Activated CD4-positive, CD25-positive, alpha-beta regulatory T cell (primary cell): ENCODE measurements around the gene CCT7.
"Not testable (repeated sequence)": the region's sequence is repeated elsewhere in the genome, so short reads cannot be mapped to it uniquely, and the experiment has no call there.

Source experiments
- DNase-seq, 4 experiments: peaks; one replicate each; lab custom pipeline; 2025; lab: John Stamatoyannopoulos, UW

Gene CCT7

DNA sequence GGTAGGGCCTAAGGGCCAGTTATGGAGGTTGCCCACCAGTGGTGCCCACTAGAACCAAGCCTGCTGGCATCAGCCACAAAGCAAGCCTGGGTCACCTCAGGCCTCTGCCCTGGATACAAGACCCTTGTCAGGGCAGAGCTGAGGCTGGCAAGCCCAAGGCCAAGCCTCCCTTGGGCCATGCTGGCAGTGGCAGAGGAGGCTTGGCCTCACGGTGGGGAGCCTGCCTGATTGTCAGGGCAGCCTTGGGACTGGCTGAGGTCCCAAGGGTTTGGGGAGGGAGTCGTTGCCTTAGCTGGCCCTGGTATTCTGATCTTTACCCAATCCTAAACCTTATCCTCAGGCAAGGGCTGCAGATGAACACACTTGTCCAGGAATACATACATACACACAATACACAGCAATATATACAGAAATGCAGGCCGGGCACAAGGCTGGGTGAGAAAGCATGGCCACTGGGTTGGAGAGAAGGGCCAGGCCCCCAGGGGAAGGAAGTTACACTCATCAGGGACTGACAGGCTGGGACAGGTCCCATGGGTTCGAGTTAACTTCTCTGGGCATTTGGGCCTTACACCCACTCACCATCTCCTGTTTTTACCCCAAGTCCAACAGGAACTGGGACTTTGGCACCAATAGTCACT is 21.0 kb downstream of the CCT7 start:
- no peak for DNase-seq

DNA sequence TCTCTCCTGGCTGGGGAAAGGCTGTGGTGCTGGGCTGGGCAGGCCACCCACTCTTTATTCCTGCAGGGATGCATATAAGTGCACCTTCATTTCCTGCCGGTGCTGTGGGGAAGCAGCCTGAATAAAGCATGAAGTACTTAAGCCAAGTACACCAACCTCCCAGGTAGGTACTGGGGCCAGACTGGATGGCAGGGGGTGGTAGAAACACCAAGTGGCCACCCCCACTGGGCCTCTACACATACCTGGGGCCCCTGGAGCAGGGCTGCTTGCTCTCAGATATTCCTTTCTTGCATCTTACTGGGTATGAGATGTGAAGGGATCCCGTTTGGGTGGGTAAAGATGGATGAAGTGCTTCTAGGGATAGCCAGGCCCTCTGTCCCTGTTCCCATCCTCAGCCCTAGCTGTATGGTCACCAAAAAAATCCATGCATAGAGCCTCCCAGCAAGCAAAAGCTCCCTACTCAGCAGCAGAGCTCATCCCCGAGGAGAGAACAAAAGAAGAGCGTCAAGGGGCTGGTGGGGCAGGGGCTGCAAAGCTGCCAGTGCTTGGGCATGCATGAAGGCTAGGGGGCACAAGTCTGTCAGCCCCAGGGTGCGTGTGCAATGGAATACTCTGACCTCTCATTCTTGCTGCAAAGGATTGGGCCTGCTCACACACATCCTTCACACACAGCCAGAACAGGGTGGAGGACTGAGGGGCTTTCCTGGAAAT is 22.0 kb downstream of the CCT7 start:
- no peak for DNase-seq

DNA sequence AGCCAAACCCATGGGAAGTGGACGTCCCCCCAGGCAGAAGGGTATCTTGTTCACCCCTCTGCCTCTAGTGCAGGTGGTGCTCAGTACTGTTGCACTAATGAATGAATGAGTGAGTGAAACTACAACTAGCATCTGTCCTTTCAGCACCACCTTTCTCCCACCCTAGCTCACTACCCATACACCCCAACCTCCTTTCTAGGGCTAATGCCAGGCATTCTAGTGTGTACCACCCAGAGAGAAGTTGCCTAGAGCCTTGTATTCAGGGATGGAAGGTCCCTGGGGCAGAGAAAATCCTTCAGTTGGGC is 22.5 kb downstream of the CCT7 start:
- DNase-seq: no peak

DNA sequence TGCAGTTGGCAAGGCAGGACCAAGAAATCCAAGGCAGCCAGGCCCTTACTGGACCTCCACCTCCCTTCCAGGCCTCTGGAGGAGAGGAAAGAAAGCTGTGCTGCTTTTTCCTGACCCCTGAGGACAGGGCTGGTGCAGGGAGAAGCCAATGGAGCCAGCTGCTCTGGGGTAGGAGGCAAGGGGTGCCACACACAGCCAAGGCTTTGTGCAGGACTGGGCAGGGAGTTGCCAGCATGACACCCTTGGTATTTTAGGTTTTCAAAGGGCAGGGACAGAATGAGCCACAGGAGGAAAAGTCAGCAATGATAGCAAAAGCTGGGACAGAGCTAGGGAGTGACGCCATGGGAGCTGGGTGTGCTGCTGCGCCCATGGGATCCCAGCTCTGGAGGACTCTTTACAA is 22.9 kb downstream of the CCT7 start:
- DNase-seq: no peak

DNA sequence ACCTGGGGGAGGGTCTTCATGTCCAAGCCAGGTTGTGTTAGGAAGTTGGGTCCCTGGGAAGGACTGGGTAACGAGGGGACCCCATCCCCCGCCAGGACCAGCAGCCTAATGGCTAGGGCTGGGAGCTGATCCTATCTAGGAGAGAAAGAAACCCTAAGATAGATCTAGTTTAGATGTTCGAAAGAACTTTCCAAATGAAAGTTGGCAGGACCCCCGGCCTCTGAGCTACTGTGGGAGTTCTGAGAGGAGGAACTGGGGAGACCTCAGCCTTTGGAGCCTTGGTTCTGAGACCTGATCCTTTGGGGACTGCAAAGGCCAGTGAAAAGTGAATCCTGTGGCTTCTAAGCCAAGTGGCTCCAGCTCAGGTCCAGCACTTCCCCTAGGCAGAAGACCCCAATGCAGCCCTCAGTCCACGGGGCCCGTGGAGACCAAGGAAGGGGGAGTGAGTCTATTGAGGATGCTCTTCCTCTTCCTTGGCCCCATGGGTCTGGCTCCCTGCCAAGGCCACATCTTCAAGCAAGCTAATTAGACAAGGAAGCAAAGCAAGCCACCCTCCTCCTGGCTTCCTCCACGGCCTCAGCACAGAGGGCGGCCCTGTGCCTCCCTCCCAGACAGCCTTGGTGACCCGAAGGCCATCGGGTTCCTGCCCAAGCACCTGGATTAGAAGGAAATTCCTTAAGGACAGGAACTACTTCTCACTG is 23.5 kb downstream of the CCT7 start:
- peak in 1 of 4 experiments; percentile 23 for DNase-seq

DNA sequence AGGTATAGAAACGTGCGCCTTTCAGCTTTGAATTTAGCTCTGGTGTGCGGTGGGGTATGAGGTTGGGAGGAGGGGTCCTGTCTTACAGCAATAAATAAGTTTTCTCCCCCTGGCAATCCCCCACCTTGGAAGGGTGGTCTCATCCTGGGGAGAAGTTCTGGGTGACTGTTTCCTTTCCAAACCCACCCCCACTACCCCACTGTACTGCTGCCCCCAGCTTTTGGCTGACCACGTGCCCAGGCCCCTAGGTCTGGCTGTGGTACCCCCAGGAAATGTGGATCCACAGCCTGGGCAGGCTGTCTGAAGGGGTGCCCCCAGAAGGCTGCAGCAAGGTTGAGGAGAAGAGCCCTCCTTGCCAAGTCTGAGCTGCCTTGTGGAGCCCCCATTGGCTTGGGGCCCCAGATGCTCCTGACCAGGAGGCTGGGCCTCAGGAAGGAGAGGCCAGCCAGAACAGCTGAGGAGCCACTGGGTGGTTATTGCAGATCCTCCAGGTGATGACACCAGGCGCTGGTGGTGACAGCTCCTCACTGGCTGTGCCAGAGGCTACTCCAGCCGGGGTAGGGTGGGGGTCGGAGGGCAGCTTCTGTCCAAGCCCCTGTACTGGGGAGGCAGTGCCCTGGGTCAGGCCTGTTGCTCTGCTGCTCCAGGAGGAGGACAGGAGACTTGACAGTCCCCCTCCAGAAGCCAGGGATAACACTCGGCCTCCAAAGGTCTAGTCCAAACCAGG is 24.2 kb downstream of the CCT7 start:
- no peak for DNase-seq

DNA sequence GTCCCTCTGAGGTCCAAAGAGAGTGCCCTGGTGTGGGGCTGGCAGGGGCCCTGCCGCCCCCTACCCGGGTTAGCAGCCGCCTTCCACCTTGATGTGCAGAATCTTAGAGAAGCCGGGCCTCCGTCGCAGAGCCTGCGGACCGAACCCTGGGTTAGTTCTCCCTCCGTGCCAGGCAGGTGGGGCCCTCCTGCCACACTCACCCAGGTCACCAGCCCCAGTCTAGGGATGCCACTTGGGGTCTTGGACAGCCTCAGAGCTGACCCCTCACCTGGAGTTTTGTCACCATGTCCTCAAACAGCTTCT is 24.8 kb downstream of the CCT7 start:
- DNase-seq: no peak

DNA sequence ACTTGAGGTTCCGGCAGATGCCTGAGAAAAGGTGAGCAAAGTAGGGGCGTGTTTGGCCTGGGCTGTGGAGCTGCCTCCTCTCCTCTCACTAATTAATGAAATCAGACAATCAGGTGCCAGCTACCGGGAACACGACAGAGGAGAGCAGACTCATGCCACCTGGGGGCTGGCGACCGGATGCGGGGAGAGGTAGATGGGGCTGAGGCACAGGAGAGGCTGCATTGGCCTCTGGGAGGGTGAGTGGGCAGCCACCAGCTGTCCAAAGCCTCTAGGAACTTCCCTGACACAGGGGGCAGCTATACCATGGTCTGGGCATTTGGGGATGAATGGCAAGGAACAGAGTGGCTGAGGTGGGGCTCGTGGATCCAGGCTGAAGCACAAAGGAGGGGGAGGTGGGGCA is 25.2 kb downstream of the CCT7 start:
- no peak for DNase-seq

DNA sequence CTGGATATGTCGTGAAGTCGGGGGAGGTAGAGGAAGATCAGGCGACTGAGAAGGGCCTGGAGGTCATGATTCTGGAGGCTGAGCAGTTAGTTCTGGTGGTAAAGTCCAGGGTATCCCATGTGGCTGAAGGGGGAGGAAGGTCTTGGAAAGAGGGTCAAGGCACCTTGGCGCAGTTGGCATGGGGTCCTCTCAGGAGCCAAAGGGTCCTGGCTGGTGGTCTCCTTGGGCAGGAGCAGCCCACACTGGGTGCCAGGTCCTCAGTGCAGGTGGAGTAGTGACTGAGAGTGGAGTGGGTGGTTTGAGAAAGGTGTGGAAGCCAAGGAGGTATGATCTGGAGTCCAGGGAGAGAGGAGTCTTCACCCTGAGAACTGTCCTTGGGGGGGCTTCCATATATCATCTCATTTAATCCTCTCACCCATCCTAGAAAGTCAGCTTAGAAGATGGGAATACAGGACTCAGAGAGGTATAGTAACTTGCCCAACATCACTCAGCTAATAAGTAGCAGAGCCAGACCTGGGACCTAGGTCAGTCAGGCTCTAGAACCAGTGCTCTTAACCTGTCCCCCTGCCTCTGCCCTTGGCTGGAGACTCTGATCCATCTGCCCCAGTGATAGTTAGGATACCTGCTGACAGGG is 25.7 kb downstream of the CCT7 start:
- DNase-seq: no peak

DNA sequence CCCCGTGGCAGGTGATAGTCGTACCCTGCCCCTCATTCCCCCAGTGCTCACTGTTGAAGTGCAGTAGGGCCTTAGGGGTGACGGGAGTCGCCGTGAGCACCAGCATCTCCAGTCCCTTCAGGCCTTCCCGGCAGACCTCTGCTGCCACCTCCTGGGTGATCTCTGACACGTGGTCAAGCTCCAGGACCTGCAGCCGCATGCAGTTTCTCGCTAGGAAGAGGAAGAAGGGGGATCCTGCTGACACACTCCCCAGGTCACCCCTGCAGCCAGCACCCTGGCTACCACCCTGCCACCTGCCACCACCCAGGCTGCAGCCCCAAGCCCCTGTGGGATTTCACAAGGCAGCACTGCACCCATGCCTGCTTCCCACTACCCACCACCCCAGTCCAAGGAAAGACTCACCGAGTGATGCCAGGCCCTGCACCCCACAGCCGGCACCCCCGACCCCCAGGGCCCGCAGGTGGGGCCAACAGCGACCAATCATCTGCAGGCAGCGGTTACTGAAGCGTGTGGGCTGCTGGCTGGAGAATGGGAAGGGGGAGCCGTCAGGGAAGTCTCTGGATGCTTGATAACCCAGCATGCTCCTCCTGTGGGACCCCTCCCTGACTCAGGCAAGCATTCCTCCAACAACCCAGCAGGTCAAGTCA is 26.4 kb downstream of the CCT7 start:
- no peak for DNase-seq

DNA sequence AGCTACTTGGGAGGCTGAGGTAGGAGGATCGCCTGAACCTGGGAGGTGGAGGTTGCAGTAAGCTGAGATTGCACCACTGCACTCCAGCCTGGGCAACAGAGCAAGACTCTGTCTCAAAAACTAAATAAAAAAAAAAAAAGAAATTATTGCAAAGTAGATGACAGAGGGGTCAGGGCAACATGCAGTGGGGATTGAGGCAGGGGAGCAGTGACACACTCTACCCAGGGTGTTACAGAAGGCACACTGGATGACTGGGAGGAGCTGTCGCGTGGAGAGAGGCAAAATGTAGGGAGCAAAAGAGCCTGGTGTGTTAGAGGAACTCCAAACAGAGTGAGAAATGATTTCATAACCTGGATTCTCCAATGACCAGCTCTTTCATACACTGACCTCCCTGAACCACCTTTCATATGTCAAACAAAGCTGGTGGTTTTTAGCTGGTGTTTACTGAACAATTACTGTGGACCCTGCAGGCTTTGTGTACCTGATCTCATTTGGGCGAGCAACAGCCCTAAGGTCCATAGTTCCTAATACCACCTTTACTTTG is 28.1 kb downstream of the CCT7 start:
- no peak for DNase-seq

DNA sequence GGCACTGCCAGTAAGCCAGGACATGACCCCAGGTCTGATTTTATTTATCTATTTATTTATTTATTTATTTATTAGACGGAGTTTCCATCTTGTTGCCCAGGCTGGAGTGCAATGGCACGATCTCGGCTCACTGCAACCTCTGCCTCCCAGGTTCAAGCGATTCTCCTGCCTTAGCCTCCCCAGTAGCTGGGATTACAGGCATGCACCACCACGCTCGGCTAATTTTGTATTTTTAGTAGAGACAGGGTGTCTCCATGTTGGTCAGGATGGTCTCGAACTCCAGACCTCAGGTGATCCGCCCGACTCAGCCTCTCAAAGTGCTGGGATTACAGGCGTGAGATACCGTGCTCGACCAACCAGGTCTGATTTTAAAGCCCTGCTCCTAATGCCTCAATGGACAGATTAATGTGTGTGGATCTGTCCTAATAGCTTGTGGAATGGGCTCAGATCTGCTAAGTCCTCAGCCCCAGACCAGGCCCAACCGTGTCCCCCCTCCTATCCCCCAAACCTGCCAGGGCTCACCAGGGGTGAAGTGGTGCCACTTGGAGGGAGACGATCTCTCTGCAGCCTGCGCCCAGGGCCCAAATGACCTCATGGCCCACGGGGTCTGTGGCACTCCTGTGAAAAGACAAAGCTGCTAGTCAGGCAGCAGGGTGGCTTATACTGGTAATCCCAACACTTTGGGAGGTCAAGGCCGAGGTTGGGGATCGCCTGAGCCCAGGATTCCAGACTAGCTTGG is 28.8 kb downstream of the CCT7 start:
- not testable (repeated sequence) for DNase-seq

DNA sequence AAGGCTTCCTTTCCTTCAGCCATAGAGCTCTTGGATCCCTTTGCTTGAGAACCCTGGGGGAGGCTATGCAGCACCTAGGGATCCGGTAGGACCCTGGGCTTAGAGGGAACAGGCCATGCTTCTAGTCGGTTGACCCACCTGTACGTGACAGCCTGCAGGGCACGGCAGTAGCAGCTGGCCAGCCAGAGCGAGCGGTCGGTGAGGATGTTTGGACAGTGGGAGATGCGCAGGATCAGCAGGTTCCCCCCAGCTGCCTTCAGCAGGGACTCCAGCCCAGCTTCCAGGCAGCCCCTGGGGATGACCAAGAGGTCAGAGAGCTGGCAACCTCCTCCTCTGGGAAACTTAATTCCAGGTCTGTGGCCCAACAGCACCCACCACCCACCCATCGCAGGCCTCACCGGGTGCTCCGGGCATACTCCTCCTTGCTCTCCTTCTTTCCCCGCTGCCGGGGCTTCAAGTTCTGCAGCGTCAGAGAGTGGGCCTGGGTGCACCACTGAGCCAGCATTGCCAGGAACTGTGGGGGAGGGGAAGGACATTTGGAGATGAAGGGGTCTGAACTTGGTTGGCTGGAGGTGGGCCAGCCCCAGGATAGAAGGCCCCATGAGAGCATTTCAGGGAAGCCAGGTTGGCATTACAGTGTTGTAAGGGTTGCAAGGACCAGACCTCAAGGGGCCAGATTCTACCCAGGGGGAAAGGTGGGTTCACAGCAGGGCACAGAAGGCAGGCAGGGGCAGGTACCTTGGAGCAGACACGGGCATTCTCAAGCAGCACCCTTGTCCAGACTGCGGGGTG is 29.6 kb downstream of the CCT7 start:
- no peak for DNase-seq

DNA sequence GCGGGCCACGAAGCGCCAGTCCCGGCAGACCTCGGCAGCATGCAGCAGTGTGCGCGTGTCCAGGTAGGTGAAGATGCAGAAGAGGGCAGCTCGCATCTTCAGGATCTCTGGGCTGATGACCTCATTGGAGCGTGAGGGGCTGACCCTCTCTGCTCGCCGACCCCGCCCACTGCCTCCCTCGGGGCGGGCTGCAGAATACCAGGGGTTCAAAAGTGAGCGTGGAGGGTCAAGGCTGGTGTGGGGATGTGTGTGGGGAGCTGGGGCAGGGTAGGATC is 30.2 kb downstream of the CCT7 start:
- no peak for DNase-seq

DNA sequence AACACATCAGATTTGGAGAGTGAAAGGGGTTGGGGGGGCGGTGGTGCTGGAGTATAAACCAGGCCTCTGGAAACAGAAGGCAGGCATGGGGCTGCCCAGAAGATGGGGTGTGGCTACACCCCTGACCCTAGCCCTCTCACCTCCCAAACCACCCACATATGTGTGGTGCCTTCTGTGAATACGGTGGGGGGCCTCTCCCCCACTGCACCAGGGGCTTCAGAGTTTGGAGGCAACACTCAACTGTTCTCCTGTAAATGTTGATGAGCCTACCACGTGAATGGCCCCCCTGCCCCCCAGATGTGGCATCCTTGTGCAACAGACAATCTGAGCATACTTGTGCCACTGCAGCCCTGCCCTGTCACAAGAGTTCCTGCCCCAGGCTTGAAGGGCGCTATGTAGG is 30.7 kb downstream of the CCT7 start:
- DNase-seq: no peak

DNA sequence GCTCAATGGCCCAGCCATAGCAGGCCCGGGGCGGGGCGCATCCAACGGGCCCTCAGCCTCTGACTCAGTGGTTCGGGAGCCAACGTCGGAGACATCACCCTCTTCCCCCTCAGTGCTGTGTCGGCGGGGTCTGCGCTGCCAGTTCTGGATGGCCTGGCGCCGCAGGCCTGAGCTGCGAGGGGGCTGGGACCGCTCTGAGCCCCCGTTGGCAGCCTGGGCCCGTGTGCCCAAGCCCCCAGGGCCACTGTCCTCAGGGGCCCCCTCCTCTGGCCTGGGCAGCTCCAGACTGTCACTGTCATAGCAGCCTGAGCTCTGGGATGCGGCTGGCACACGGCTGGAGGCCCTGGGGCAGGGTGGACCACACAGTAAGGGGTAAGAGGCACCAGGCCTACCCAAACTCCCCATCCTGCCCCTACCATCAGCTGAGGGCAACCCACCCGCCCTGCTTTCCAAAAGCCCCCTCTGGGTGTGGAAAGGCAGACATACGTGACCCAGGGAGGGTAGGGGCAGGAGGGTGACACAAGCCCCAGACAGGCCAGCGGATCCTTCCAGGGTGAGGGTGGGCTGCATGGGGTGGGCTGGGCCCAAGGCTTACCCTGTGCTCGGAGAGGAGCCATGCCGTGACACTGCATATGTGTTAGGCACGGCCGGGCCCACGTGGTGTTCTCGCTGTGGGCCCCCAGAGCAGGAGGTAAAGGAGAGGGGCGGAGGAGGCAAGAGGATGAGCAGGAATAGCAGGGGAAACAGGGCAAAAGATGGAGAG is 31.4 kb downstream of the CCT7 start:
- no peak for DNase-seq

DNA sequence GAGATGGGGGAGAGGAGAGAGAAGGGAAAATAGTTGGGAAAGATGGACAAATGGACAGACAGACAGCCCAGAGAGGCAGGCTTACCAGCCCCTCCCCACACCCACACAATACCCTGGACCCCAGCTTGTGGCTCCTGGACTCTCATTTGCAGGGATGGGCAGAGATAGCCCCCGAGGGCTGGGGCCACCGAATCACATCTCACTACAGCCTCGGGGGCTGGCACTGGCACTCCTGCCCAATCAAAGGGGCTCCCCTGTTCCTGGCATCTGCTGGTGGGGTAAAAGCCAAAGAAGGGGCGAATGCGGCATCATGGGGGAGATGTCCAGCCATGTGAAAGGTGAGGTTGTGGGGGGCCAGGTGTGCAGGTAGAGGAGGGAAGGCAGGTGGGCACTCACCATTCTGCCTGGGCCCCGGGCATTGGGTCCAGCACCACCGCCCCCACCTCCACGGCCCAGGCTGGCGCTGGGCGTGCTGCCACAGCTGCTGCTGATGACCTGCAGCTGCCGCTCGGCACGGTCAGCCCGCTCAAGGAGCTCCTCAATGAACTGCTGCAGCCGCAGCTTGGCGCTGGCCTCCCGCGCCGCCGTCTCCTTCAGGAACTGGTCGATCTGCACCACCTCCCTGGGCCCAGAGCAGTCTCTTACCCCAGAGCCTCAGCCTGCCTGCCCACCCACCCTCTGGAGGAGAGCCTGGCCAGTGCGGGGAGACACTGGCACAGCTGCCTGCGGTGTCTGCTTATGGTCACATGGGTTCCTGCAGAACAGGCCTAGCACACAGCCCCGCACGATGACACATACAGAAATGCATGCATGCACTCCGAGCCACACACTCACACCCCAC is 32.2 kb downstream of the CCT7 start:
- DNase-seq: no peak

DNA sequence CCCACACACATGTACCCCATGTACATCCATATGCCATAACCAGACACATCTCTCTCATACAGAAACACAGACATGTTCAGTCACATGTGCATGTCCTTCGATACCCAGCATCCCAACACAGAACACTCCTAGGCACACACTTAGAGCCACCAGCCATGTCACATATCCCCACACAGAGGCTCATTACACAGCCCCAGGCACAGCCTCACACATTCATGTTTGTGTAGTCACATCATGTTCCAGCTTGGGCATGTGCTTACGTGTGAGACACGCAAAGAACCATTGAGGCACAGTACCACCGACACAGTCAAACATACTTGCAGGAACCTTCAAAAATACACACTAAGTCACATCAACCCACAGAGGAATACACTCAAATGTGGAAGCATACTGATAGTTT is 32.9 kb downstream of the CCT7 start:
- no peak for DNase-seq

DNA sequence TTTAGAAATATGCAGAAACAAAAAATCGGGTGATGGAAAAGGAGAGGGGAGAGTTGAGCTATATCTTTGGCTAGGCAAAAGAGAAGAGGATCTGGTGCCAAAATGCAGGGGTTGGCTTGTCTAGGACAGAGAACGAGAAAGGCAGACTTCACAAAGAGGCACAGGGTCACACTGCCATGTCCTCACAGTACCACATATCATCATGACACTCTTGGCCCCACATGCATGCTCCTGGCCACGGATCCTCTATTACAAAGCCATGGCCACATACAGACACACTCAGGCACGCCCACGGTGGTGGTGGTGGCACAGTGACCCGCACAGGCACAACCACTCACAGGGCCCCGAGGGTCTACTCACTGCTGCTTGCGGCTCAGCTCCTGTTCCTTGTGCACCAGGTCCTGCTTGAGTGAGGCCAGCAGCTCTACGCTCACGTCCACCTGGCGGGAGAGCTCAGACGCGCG is 34.3 kb downstream of the CCT7 start:
- no peak for DNase-seq
